OCI-LY1 (cell line): ENCODE measurements around the gene CYB5B.

Experiments used
- CTCF ChIP-seq: fragments of 200-600 bp; sonication (generic), shearing (Covaris generic); IDR thresholded peaks from 2 replicates; pipeline ENCODE4 v1.5.1; 2017; ENCODE audit warnings: mild to moderate bottlenecking, antibody characterized with exemption, low read length, moderate library complexity, mixed read lengths
- EZH2 ChIP-seq: fragments of 200-600 bp; sonication (generic), shearing (Covaris generic); IDR thresholded peaks from 2 replicates; pipeline ENCODE4 v1.8.0; 2017; ENCODE audit warnings: borderline replicate concordance, mixed run types, mild to moderate bottlenecking, antibody characterized with exemption, low read length, moderate library complexity, mixed read lengths

- TF ChIP-seq CTCF (no peak), EZH2 (no peak)
These were observed 11.8 kb downstream of the CYB5B start for GRCh38 chr16:69435977-69436820.
